ENCODE results near the gene SMAD7. TPM values are rescaled to one million over a fixed set of nuclear protein-coding genes. Genes with fewer than 3 reads are reported as not detected.

Gene SMAD7
- total RNA-seq, 1 donor from 2014 or later, result 8.9 TPM

DNA sequence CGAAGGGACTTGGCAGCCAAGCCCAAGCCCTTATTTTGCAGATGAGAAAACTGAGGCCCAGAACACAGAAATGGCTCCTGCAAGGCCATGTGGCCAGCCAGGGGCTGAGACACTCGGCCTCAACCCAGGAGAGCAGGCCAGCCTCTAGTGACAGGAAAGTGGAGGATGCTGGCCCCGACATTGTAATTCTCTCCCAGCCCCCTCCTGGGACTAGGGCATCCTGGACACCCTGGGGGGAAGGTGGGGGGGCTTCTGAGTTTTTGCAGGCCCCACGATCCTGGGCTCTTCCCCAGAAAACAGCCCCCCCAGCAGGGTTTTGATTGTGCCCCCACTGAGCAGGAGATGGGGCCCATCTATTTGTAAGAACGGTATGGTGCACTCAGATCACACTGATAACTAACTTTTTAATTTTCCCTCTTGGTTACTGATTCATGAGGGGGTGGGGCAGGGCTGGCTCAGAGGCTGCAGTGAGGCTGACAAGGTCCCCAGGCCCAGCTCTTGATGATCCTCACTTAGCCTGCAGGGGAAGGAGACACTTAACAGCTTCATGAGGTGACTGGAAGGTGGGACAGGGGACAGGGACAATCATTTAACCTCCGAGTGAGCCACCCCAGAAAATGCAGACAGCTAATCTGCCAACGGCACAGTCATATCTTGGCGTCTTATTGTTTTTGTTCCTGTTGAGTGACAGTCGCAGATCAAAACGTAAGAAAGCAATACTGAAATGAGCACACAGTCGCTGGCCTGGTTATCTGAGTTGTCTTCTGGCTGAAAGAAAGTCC is 18.9 kb downstream of the SMAD7 start:
- Histone ChIP-seq H3K36me3 (ENCODE audit: control insufficient read depth in 3 of 3, insufficient read depth in 3 of 3, low read length in 3 of 3) (no peaks in the 10 kb centered on the region), H3K4me3 (ENCODE audit: low read length in 3 of 3) (no peak overlapping the region), H3K9me3 (ENCODE audit: control insufficient read depth in 3 of 3, low read length in 3 of 3) (no peaks in the 10 kb centered on the region), H3K27ac (ENCODE audit: low read depth, low read length) (peak overlapping the region; percentile 96), H3K27me3 (ENCODE audit: control insufficient read depth in 3 of 3, insufficient read depth in 3 of 3, low read length in 3 of 3) (no peaks in the 10 kb centered on the region), H3K4me1 (ENCODE audit: control insufficient read depth in 3 of 3, insufficient read depth in 3 of 3, low read length in 3 of 3) (peaks cover 90 to 100% (median 95%) of the 10 kb centered on the region in 3 donors), H3K9ac (ENCODE audit: low read depth in 1 of 3, low read length in 3 of 3) (peak overlapping the region in 1 of 3 donors; percentile 54)

DNA sequence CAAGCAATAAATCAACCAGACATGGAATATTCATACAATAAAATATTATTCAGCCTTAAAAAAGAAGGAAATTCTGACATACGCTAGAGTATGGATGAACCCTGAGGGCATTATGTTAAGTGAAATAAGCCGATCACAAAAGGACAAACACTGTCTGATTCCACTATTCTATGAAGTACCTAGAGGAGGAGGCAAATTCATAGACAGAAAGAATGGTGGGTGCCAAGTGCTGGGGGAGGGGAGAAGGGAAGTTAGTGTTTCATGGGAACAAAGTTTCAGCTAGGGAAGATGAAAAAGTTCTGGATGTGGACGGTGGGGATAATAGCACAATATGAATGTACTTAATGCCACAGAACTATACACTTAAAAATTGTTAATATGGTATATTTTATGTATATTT is 19.8 kb downstream of the SMAD7 start:
- Histone ChIP-seq H3K9ac (ENCODE audit: low read depth in 1 of 3, low read length in 3 of 3) (no peak overlapping the region), H3K9me3 (ENCODE audit: control insufficient read depth in 3 of 3, low read length in 3 of 3) (no peaks in the 10 kb centered on the region), H3K4me1 (ENCODE audit: control insufficient read depth in 3 of 3, insufficient read depth in 3 of 3, low read length in 3 of 3) (peaks cover 87 to 100% (median 96%) of the 10 kb centered on the region in 3 donors), H3K36me3 (ENCODE audit: control insufficient read depth in 3 of 3, insufficient read depth in 3 of 3, low read length in 3 of 3) (no peaks in the 10 kb centered on the region), H3K4me3 (ENCODE audit: low read length in 3 of 3) (no peak overlapping the region), H3K27me3 (ENCODE audit: control insufficient read depth in 3 of 3, insufficient read depth in 3 of 3, low read length in 3 of 3) (no peaks in the 10 kb centered on the region), H3K27ac (ENCODE audit: low read depth, low read length) (no peak overlapping the region)

DNA sequence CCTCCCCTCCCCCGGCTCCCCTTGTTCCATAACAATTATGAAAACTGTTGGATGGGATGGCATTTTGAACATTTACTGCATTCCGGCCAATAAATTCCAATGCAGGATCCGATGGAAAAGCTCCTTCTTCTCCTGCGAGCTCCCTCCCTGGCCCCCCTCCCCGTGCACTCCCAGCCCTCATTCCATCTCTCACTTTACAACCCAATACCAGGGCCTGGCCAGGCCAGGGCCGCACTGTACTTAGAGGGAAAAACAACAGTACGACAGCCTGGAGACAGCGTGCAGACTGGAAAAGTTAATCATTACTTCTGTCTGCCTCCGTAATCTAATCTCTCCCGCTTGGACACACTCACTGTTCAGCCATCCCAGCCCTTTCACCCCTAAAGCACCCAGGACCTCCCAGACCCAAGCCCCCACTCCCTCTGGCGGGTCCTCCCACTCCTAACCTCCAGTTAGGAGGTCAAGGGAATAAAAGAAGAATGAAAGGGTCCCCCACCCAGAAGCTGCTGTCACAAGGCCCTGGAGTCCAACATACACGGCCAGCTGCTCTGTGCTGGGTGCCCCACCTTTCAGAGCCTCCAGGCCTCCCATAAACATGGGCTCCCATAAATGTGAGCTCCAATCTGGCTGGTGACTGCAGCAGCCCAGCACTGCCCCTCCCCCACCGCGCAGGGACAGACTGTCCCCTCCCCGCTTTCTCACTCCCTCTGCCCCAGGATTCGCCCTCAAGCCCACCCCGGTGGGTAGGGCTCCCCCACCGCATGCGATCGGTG is 20.6 kb downstream of the SMAD7 start:
- peak overlapping the region; percentile 36 for H3K27ac ChIP-seq (ENCODE audit: low read depth, low read length)
- H3K4me3 ChIP-seq (ENCODE audit: low read length in 3 of 3), result peak overlapping the region; percentile 4 to 35 (median 29)
- H3K27me3 ChIP-seq (ENCODE audit: control insufficient read depth in 3 of 3, insufficient read depth in 3 of 3, low read length in 3 of 3), result no peaks in the 10 kb centered on the region
- no peaks in the 10 kb centered on the region for H3K9me3 ChIP-seq (ENCODE audit: control insufficient read depth in 3 of 3, low read length in 3 of 3)
- peaks cover 79 to 96% (median 93%) of the 10 kb centered on the region in 3 donors for H3K4me1 ChIP-seq (ENCODE audit: control insufficient read depth in 3 of 3, insufficient read depth in 3 of 3, low read length in 3 of 3)
- no peaks in the 10 kb centered on the region for H3K36me3 ChIP-seq (ENCODE audit: control insufficient read depth in 3 of 3, insufficient read depth in 3 of 3, low read length in 3 of 3)
- peak overlapping the region in 2 of 3 donors; percentile 35 to 69 for H3K9ac ChIP-seq (ENCODE audit: low read depth in 1 of 3, low read length in 3 of 3)

DNA sequence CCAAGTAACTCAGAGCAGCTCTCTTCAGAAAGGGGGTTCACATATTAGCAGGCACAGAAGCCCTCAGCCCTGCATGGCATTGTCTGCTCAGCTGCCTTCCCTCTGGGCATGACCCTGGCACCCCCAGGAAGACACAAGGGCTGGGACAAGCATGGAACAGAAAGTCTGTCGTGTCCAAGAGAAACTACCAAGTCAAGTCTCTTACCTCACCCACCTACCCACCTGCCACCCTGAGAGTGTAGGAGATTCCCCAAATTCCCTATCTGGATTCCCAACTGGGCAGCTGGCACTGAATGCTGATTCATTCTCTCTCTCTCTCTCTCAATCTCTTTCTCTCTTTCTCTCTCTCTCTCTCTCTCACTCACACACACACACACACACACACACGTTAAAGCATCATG is 21.6 kb downstream of the SMAD7 start:
- peak overlapping the region in 2 of 3 donors; percentile 12 to 24 for H3K4me3 ChIP-seq (ENCODE audit: low read length in 3 of 3)
- H3K27me3 ChIP-seq (ENCODE audit: control insufficient read depth in 3 of 3, insufficient read depth in 3 of 3, low read length in 3 of 3), result no peaks in the 10 kb centered on the region
- peak overlapping the region in 2 of 3 donors; percentile 19 to 69 for H3K9ac ChIP-seq (ENCODE audit: low read depth in 1 of 3, low read length in 3 of 3)
- H3K36me3 ChIP-seq (ENCODE audit: control insufficient read depth in 3 of 3, insufficient read depth in 3 of 3, low read length in 3 of 3), result no peaks in the 10 kb centered on the region
- peaks cover 78 to 96% (median 94%) of the 10 kb centered on the region in 3 donors for H3K4me1 ChIP-seq (ENCODE audit: control insufficient read depth in 3 of 3, insufficient read depth in 3 of 3, low read length in 3 of 3)
- H3K27ac ChIP-seq (ENCODE audit: low read depth, low read length), result no peak overlapping the region
- H3K9me3 ChIP-seq (ENCODE audit: control insufficient read depth in 3 of 3, low read length in 3 of 3), result no peaks in the 10 kb centered on the region

DNA sequence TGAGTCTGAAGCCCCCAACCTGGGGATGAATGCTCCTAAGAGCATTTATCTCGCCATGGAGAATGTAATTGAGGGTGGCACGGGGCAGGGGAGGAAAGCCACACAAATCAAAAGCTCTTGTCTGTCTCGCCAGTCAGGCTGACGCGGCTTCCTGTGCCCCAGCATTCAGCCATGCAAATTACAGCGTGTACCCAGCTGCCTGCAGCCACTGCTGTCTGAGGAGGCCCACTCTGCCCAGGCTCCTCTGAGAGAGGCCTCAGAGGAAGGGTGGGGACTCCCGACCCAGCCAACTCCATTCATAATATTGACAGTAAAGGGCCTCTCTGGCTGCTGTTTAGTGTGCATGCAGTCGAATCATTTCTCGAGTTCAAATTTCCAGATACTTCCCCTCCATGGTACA is 22.0 kb downstream of the SMAD7 start:
- peak overlapping the region in 2 of 3 donors; percentile 19 to 69 for H3K9ac ChIP-seq (ENCODE audit: low read depth in 1 of 3, low read length in 3 of 3)
- H3K27ac ChIP-seq (ENCODE audit: low read depth, low read length), result no peak overlapping the region
- H3K9me3 ChIP-seq (ENCODE audit: control insufficient read depth in 3 of 3, low read length in 3 of 3), result no peaks in the 10 kb centered on the region
- H3K4me3 ChIP-seq (ENCODE audit: low read length in 3 of 3), result peak overlapping the region in 2 of 3 donors; percentile 12 to 41
- peaks cover 76 to 94% (median 92%) of the 10 kb centered on the region in 3 donors for H3K4me1 ChIP-seq (ENCODE audit: control insufficient read depth in 3 of 3, insufficient read depth in 3 of 3, low read length in 3 of 3)
- H3K27me3 ChIP-seq (ENCODE audit: control insufficient read depth in 3 of 3, insufficient read depth in 3 of 3, low read length in 3 of 3), result no peaks in the 10 kb centered on the region
- H3K36me3 ChIP-seq (ENCODE audit: control insufficient read depth in 3 of 3, insufficient read depth in 3 of 3, low read length in 3 of 3), result no peaks in the 10 kb centered on the region

DNA sequence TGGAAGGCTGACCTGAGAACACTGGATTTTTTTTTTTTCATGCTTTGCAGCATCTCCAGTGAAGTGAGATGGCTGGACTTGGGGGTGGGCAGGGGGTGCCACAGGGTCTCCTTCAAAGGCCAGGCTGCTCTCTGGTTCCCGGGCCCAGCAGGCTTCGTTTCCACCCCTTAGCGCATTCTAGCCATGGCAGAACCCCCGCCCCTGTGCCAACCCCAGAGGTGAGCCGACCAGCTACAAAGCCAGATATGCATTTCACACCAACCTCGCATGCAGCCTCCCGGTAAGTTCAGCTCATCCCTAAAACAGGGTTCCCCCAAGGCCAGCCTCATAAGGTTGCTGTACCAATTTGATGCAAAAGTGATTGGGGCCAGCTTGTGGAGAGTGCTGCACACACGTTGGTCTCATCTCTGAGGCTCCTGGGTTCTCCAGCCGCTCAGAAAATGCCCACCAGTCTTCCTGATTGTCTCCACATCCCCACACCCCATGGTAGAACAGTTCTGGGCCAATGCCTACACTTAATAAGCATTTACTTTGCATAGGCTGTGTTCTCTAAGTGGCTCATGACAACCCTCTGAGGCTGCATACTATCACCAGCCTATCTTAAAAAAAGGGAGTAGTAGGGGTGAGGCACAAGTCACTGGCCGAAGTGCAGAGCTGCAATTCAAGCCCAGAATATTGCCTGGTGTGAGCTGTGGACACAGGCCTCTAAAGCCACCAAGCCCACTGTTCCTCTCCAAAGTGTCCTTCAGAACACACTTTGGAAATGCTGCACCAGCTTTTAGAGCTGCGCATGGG is 23.3 kb downstream of the SMAD7 start:
- Histone ChIP-seq H3K4me1 (ENCODE audit: control insufficient read depth in 3 of 3, insufficient read depth in 3 of 3, low read length in 3 of 3) (peaks cover 73 to 93% (median 92%) of the 10 kb centered on the region in 3 donors), H3K4me3 (ENCODE audit: low read length in 3 of 3) (no peak overlapping the region), H3K27me3 (ENCODE audit: control insufficient read depth in 3 of 3, insufficient read depth in 3 of 3, low read length in 3 of 3) (no peaks in the 10 kb centered on the region), H3K27ac (ENCODE audit: low read depth, low read length) (no peak overlapping the region), H3K9me3 (ENCODE audit: control insufficient read depth in 3 of 3, low read length in 3 of 3) (no peaks in the 10 kb centered on the region), H3K9ac (ENCODE audit: low read depth in 1 of 3, low read length in 3 of 3) (no peak overlapping the region), H3K36me3 (ENCODE audit: control insufficient read depth in 3 of 3, insufficient read depth in 3 of 3, low read length in 3 of 3) (no peaks in the 10 kb centered on the region)

DNA sequence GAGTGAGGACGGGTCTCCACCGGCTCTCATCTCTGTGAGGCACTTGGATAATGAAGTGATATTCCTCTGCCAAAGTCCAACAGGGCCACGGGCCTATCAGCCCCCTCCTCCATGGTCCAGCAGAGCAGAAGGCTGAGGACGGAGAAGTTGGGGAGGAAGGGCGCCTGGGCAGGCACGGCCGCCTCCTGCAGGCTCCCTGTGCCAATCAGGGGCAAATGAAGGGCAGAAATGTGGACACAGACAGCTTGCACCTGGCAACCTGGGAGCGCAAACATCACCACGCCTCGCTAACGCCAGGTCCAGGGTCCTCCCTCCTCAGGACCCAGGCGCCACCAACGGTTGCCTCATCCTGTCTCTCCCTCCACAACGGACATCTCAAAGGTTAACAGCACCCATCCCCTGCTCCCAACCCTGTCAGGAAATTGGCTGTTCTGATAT is 24.3 kb downstream of the SMAD7 start:
- Histone ChIP-seq H3K36me3 (ENCODE audit: control insufficient read depth in 3 of 3, insufficient read depth in 3 of 3, low read length in 3 of 3) (peaks cover under 1 to 6% (median 4%) of the 10 kb centered on the region in 3 donors), H3K9ac (ENCODE audit: low read depth in 1 of 3, low read length in 3 of 3) (no peak overlapping the region), H3K9me3 (ENCODE audit: control insufficient read depth in 3 of 3, low read length in 3 of 3) (no peaks in the 10 kb centered on the region), H3K4me1 (ENCODE audit: control insufficient read depth in 3 of 3, insufficient read depth in 3 of 3, low read length in 3 of 3) (peaks cover 72 to 93% (median 91%) of the 10 kb centered on the region in 3 donors), H3K4me3 (ENCODE audit: low read length in 3 of 3) (no peak overlapping the region), H3K27me3 (ENCODE audit: control insufficient read depth in 3 of 3, insufficient read depth in 3 of 3, low read length in 3 of 3) (no peaks in the 10 kb centered on the region), H3K27ac (ENCODE audit: low read depth, low read length) (no peak overlapping the region)

DNA sequence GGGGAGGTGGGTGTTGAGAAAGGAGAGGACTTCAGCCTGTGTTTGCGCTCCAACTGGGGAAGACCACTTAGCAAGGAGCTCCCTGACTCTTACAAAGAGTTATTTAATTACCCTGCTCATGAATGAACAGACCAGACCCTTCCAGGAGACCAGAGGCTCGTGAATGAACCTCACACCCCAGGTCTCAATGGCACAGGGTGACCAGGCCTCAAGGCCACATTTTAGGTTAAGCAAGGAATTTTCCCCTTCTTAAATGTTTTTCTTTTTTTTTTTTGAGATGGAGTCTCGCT is 25.3 kb downstream of the SMAD7 start:
- H3K27ac ChIP-seq (ENCODE audit: low read depth, low read length), result peak overlapping the region; percentile 53

DNA sequence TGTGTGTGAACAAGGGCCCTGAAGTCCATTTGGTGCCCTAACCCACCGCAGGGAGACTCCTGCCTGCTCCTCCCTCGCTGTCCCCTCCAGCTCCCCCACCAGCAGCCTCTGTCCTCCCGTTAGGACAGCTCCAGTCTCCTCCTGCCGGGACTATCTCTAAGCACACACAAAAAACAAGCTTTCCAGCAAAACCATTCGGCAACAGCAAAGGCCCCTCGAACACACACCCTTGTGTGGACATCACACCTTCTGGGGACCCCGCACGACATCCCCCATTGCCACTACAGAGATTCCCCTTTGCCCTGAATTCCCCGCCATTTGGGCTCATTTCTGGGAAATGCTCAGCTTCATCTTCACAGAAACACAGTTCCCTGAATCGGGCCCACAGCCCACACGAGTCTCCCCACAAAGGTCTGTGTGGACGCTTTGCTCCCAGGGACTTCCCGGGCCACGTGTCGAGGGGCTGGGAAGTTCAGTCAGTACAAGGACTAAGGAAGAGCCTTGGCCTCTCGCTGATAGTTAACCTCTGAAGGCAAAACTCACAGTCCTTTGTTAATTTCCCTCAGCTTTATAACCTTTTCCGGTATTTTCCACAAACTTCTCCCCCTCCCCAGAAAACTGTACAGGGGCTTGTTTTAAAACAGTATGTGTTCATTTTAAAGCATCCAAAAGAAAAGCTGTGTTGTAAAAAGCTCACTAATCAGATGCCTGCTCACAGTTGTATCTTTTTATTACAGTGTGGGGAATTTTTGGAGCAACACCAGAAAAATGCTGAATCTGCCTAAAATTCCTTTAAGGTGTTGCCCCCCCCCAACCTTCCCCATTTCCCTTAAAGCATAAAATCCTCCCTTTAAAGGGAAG is 25.9 kb downstream of the SMAD7 start:
- Histone ChIP-seq H3K4me1 (ENCODE audit: control insufficient read depth in 3 of 3, insufficient read depth in 3 of 3, low read length in 3 of 3) (peaks cover 57 to 92% (median 85%) of the 10 kb centered on the region in 3 donors), H3K4me3 (ENCODE audit: low read length in 3 of 3) (peak overlapping the region in 1 of 3 donors; percentile 29), H3K36me3 (ENCODE audit: control insufficient read depth in 3 of 3, insufficient read depth in 3 of 3, low read length in 3 of 3) (peaks cover 11 to 20% (median 17%) of the 10 kb centered on the region in 3 donors), H3K9ac (ENCODE audit: low read depth in 1 of 3, low read length in 3 of 3) (peak overlapping the region in 2 of 3 donors; percentile 17 to 50), H3K9me3 (ENCODE audit: control insufficient read depth in 3 of 3, low read length in 3 of 3) (no peaks in the 10 kb centered on the region), H3K27ac (ENCODE audit: low read depth, low read length) (peak overlapping the region; percentile 53), H3K27me3 (ENCODE audit: control insufficient read depth in 3 of 3, insufficient read depth in 3 of 3, low read length in 3 of 3) (no peaks in the 10 kb centered on the region)

More for the DNA sequence above, 25.3 kb downstream of the SMAD7 start:
- Histone ChIP-seq H3K4me3 (ENCODE audit: low read length in 3 of 3) (no peak overlapping the region), H3K36me3 (ENCODE audit: control insufficient read depth in 3 of 3, insufficient read depth in 3 of 3, low read length in 3 of 3) (peaks cover 8 to 16% (median 13%) of the 10 kb centered on the region in 3 donors), H3K27me3 (ENCODE audit: control insufficient read depth in 3 of 3, insufficient read depth in 3 of 3, low read length in 3 of 3) (no peaks in the 10 kb centered on the region), H3K4me1 (ENCODE audit: control insufficient read depth in 3 of 3, insufficient read depth in 3 of 3, low read length in 3 of 3) (peaks cover 63 to 95% (median 88%) of the 10 kb centered on the region in 3 donors), H3K9ac (ENCODE audit: low read depth in 1 of 3, low read length in 3 of 3) (peak overlapping the region in 1 of 3 donors; percentile 17), H3K9me3 (ENCODE audit: control insufficient read depth in 3 of 3, low read length in 3 of 3) (no peaks in the 10 kb centered on the region)
